ENCODE results near the gene PSMD11.
"Not testable (repeated sequence)": the region's sequence is repeated elsewhere in the genome, so short reads cannot be mapped to it uniquely, and the experiment has no call there.

PSMD11 gene

DNA sequence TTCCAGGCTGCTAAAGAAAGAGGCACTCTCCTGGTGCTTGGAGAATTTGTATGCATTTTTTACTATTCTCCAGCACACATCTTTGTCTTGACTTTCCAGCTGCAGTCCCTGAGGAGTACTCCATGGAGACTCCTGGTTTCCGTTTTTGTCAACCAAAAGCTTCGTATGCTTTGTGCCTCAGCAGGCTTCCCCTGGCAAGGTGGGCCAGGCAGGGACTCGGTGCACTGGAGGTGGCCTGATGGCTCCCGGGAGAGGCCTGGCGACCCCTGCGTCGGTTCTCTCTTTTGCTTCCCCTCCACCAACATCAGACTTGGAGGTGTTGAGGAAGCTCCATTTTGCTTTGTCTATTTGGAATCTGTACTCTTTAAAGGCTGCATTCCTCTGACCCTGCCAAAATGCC is 66.2 kb downstream of the PSMD11 start:
- no peak for FAIRE-seq

GRCh38 chr17:32512328-32512727 is 68.0 kb downstream of the PSMD11 start:
- DNase-seq (ENCODE audit: low spot score) (no peak), FAIRE-seq (no peak)

More for the DNA sequence above, 66.2 kb downstream of the PSMD11 start:
- DNase-seq (ENCODE audit: low spot score) = no peak

DNA sequence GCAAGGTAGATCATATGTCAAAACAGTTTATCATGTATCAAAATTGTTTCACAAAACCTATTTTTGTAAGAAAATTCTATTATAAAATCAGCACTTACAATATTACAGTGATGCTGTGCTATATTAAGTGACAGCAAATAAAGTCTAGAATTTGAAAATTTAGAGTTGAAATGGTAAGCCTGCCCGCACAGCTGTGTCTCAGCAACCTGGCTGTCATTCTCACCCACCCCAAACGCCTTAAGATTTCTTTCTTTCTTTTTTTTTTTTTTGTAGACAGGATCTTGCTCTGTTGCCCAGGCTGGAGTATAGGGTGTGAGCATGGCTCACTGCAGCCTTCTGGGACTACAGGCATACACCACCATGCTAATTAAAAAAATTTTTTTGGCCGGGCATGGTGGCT is 69.3 kb downstream of the PSMD11 start:
- DNase-seq (ENCODE audit: low spot score) (no peak), FAIRE-seq (no peak)

- DNase-seq (ENCODE audit: low spot score) (no peak), FAIRE-seq (no peak)
These were observed 70.3 kb downstream of the PSMD11 start for GRCh38 chr17:32514606-32515005.

DNA sequence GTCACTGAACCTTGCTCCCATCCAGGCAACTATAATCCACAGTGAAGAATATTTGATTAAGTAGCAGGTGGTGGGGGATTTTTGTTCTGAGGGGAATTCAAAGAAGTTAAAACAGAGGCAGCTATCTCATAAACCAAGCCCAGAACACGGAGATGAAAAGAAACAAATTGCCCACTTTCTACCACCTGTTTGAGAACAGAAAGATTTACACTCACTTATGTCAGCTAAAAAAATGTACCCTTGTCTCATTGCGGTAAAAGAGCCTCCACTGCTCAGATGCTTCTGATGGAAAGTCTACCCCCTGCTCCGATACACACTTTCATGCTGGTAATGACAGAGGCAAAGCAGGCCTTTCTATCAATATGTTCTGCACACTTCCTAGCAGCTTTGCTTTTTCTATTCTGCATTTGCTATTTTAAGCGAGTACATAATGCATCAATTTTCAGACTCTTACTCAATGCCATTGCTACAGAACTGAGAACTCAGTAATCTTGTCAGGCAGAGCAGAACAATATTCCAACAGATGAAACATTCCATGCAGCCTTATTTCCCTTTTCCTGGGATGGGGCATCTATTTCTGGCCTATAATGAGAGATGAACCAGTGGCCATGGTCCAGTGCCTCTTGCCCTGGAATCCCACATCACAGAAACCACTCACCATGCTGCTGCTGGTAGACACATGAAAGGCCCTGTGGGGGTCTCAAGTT is 71.5 kb downstream of the PSMD11 start:
- FAIRE-seq = no peak
- no peak for DNase-seq (ENCODE audit: low spot score)

DNA sequence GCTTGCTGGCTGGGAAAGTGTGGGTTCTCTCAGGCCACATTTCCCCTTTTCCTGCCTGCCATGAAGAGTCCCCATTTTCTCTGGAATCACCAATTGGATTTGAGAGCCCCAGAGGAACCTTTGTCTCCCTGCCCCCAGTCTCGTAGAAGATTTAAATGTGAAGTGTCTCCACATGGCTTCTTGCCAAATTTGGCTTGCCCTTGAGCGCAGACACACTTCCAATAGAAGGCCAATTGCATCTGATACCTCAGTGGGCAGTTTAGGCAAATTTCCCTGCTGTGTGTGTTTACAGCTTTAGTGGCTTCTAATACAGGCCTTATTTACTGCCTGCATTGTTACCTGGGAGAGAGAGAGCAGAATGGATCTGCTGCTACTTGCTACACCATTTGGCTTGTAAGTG is 72.1 kb downstream of the PSMD11 start:
- DNase-seq (ENCODE audit: low spot score) (no peak), FAIRE-seq (no peak)

DNA sequence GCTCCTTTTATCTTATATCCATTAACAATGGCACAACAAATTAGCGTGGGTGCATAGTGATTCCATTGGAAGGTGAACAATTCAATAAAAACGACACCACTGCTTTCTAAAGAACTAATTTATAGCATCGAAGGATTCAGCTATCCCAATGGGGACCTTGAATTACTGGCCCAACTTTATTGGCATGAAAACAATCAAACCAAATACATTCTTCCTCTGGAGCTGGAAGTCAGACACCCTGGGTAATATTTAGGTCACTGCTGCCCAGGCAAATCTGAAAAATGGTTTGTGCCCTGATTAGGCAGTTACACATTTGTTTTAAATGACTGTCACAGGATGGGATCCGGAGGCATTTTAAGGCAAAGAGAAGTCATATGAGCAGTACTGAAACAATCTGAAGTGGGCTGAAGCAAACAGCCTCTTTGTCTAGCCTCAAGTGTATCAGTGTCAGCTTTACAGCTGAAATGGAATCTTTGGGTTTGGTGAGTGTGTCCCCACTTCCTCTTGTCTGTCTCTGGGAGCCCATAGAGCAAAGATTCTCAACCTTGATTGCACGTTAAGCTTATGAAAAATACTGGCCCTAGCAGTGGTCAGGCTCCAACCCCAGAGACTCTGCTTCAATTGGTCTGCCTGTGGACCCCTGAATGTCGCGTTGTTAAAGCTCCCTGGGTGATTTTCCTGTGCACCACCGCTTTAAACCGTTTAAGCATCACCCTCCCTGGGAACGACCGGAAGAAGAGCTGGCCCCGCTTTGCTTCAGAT is 72.8 kb downstream of the PSMD11 start:
- no peak for FAIRE-seq
- no peak for DNase-seq (ENCODE audit: low spot score)

GRCh38 chr17:32517982-32518381 is 73.7 kb downstream of the PSMD11 start:
- FAIRE-seq = no peak

GRCh38 chr17:32518646-32519227 is 74.4 kb downstream of the PSMD11 start:
- DNase-seq (ENCODE audit: low spot score) (no peak), FAIRE-seq (no peak)

More at GRCh38 chr17:32517982-32518381, 73.7 kb downstream of the PSMD11 start:
- DNase-seq (ENCODE audit: low spot score) = no peak

DNA sequence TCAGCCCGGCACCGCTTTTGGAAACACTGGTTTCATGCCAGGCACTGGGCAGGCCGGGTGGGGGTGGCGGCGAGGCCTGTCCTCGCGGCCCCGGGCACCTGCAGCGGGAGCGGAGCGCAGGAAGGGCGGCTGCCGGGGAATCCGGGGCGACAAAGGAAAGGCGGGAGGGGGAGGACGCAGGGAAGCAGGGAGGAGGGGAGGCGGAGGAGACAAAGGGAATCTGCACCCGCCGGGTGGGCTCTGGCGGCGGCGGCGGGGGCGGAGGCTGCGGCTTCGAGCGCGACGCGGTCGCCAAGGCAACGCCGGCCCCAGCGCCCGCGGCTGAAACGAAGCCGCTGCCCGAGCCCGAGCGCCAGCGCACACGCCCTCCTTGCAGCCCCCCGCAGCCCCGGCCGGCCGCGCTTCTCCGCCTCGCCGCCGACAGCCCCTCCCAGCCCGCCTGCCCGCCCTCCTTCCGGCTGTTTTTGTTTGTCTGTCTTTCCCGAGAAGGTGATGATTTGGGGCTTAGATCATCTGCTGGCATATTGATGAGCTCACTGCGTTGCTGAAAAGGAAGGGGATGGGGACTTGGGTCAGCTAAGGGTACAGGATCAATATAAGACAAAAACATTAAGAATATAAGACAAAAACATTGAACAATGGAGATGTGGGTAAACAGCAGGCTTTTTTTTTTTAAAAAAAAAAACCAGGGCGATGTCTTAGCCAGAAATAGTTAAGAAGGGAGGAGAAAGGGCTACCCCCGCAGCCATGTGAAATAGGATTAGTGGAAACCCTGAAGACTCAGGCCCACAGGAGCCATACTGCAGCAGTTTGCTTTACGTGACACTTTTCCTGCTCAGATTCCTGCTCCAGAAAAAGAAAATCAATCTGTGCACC is 75.2 kb downstream of the PSMD11 start:
- no peak for DNase-seq (ENCODE audit: low spot score)
- no peak for FAIRE-seq

DNA sequence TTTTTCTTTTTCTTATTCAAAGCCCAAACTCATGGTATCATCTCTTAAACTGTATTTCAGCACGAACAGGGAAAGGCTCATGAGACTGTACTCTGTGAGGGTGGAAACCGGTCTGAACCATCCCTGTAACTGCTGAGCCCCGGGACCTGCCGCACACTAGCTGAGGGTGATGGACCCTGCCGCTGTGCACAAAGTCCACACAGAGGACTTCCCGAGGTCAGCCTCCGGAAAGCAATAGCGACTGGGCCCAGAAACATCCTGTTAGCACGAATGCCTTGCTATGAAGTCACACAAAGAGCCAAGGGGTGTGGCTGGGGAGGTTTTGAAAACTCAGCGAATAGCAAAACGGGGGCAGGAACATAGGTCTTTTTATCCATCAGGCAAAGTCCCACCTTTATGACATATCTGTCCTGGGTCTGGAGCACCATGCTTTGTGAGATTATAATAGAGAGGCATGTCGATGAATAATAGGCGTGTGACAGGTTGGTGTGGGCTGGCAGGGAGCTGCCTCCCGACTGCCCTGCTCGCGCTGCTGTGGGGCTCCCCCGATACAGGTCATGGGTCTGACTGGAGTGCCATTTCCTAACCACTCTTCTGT is 75.9 kb downstream of the PSMD11 start:
- DNase-seq (ENCODE audit: low spot score) (no peak), FAIRE-seq (no peak)

- FAIRE-seq (no peak), DNase-seq (ENCODE audit: low spot score) (no peak)
These were observed 76.6 kb downstream of the PSMD11 start for GRCh38 chr17:32520737-32521404.

DNA sequence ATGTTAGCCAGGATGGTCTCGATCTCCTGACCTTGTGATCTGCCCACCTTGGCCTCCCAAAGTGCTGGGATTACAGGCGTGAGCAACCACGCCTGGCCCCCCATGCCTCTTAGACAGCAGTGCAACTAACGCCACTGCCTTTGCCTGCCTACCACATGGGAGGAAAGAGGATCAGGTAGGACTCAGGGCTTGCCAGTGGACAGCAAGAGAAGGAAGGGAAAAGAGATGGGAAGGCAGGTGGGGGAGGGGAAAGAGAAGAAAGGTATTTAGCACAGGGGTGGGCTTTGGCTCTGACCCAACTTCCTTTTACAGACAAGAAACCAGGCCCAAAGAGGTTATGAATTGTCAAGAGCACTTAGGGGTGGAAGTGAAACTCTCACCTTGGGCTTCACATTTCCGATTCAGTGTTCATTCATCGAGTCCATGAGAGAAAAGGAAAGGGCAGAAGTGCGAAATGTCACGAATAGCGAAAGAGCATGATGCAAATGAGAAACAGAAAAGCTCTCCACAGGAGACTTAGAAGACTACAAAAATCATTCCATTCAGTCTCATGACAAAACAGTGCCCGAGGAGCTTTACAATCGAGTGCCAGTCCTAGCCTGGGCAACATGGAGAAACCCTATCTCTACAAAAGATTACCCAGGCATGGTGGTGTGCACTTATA is 78.8 kb downstream of the PSMD11 start:
- no peak for FAIRE-seq

GRCh38 chr17:32523827-32524552 is 79.7 kb downstream of the PSMD11 start:
- DNase-seq (ENCODE audit: low spot score) (no peak), FAIRE-seq (no peak)

More for the DNA sequence above, 78.8 kb downstream of the PSMD11 start:
- no peak for DNase-seq (ENCODE audit: low spot score)

DNA sequence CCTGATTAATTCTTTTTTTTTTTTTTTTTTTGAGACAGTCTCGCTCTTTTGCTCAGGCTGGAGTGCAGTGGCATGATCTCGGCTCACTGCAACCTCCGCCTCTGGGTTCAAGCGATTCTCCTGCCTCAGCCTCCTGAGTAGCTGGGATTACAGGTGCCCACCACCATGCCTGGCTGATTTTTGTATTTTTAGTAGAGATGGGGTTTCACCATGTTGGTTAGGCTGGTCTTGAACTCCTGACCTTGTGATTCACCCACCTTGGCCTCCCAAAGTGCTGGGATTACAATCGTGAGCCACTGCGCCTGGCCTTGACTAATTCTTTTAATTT is 80.2 kb downstream of the PSMD11 start:
- not testable (repeated sequence) for FAIRE-seq; DNase-seq (ENCODE audit: low spot score)

- DNase-seq (ENCODE audit: low spot score) = peak; percentile 22
- FAIRE-seq = no peak
These were observed 80.8 kb downstream of the PSMD11 start for GRCh38 chr17:32525122-32525521.

GRCh38 chr17:32527146-32527545 is 82.8 kb downstream of the PSMD11 start:
- FAIRE-seq (no peak), DNase-seq (ENCODE audit: low spot score) (no peak)

DNA sequence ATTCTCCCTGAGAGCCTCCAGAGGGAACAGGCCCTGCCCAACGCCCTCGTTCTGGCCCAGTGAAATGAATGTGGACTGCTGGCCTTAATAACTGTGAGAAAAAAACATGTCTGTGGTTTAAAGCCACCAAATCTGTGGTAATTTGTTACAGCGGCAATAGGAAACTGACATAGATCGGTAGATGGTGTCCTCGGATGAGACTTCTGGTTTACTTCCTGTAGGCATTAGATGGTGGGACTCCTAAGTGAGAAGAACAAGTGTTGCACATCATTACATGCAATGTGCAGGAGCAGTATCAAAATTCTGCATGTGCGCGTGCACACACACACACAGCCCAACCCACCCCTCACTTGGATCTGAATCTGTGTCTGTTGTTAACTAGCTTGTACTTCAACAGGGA is 84.5 kb downstream of the PSMD11 start:
- FAIRE-seq (no peak), DNase-seq (ENCODE audit: low spot score) (no peak)

- FAIRE-seq = no peak
- no peak for DNase-seq (ENCODE audit: low spot score)
These were observed 85.3 kb downstream of the PSMD11 start for GRCh38 chr17:32529604-32530003.

Data from RCC 7860 (cell line).